Stimulated activated naive CD8-positive, alpha-beta T cell treated with anti-CD3 and anti-CD28 coated beads, Interleukin-15, Interleukin-2, amounts not matched to agents 100 ng/mL and 50 ng/mL, for 24 hours (primary cell): ENCODE measurements around the gene ADGRV1.

Experiments used
- H3K27ac Mint-ChIP-seq: one replicate; pipeline ENCODE4 v1.8.0; 2021; ENCODE audit warnings: mild to moderate bottlenecking, mixed read lengths
- H3K27me3 Mint-ChIP-seq: one replicate; pipeline ENCODE4 v1.8.0; 2021; ENCODE audit warnings: mixed read lengths
- H3K36me3 Mint-ChIP-seq: one replicate; pipeline ENCODE4 v1.8.0; 2021; ENCODE audit warnings: low read depth, mixed read lengths
- H3K4me1 Mint-ChIP-seq: one replicate; pipeline ENCODE4 v1.8.0; 2021; ENCODE audit warnings: low read depth, mixed read lengths
- H3K4me3 Mint-ChIP-seq: one replicate; pipeline ENCODE4 v1.8.0; 2021; ENCODE audit warnings: mild to moderate bottlenecking, mixed read lengths
- H3K9me3 Mint-ChIP-seq: one replicate; pipeline ENCODE4 v1.8.0; 2021; ENCODE audit warnings: mixed read lengths

Gene ADGRV1

GRCh38 chr5:91119981-91120850 lies 561.6 kb downstream of the ADGRV1 start:
- no peaks in the 10 kb centered on the region for H3K9me3 Mint-ChIP-seq
- H3K36me3 Mint-ChIP-seq: no peaks in the 10 kb centered on the region
- H3K27me3 Mint-ChIP-seq: no peaks in the 10 kb centered on the region
- H3K4me1 Mint-ChIP-seq: no peaks in the 10 kb centered on the region
- H3K27ac Mint-ChIP-seq: no peak overlapping the region
- no peak overlapping the region for H3K4me3 Mint-ChIP-seq

DNA sequence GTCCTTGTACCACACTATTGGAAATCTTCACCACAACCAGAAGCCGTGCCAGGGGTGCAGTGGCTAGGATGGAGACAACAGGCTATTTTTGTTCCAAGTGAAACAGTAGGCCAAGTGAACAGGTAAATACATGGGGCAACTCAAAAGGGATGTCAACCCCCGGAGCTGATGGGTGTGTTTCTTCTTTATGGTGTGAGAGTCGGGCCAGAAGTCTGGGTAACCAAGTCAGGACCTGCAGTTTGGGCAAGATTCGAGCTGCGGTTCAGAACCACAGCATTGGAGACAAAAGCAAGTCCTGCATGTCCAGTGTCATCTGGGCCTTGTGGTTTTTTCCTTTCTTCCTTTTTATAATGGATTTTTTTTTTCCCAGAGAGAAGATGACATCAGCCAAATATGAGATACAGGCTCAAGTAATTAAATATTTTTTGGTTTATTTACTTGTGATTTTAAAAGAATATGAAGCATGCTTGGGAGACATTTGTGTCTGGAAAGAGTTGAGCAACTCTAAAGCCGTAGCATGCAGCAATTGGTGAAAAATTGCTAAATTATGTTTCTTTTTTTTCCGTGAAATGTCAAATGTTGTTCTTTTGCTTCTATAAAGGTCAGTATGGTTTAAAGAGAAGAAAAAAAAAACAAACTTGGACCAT lies 562.9 kb downstream of the ADGRV1 start:
- H3K27me3 Mint-ChIP-seq: no peaks in the 10 kb centered on the region
- no peak overlapping the region for H3K4me3 Mint-ChIP-seq
- no peaks in the 10 kb centered on the region for H3K36me3 Mint-ChIP-seq
- no peak overlapping the region for H3K27ac Mint-ChIP-seq
- H3K4me1 Mint-ChIP-seq: no peaks in the 10 kb centered on the region
- H3K9me3 Mint-ChIP-seq: no peaks in the 10 kb centered on the region

- no peaks in the 10 kb centered on the region for H3K9me3 Mint-ChIP-seq
- no peaks in the 10 kb centered on the region for H3K27me3 Mint-ChIP-seq
- no peaks in the 10 kb centered on the region for H3K4me1 Mint-ChIP-seq
- H3K36me3 Mint-ChIP-seq: no peaks in the 10 kb centered on the region
- H3K27ac Mint-ChIP-seq: no peak overlapping the region
- no peak overlapping the region for H3K4me3 Mint-ChIP-seq
Measured at GRCh38 chr5:91122651-91123050, 564.1 kb downstream of the ADGRV1 start.

GRCh38 chr5:91123291-91123690 lies 564.7 kb downstream of the ADGRV1 start:
- no peaks in the 10 kb centered on the region for H3K27me3 Mint-ChIP-seq
- no peak overlapping the region for H3K4me3 Mint-ChIP-seq
- no peak overlapping the region for H3K27ac Mint-ChIP-seq
- H3K36me3 Mint-ChIP-seq: no peaks in the 10 kb centered on the region
- H3K9me3 Mint-ChIP-seq: no peaks in the 10 kb centered on the region
- H3K4me1 Mint-ChIP-seq: no peaks in the 10 kb centered on the region

GRCh38 chr5:91123901-91124300 lies 565.3 kb downstream of the ADGRV1 start:
- no peak overlapping the region for H3K27ac Mint-ChIP-seq

GRCh38 chr5:91125916-91126315 lies 567.3 kb downstream of the ADGRV1 start:
- Mint-ChIP-seq H3K27ac (no peak overlapping the region), H3K4me1 (no peaks in the 10 kb centered on the region), H3K27me3 (peaks cover 4% of the 10 kb centered on the region), H3K4me3 (no peak overlapping the region), H3K36me3 (no peaks in the 10 kb centered on the region), H3K9me3 (no peaks in the 10 kb centered on the region)

More at GRCh38 chr5:91123901-91124300, 565.3 kb downstream of the ADGRV1 start:
- Mint-ChIP-seq H3K4me1 (no peaks in the 10 kb centered on the region), H3K27me3 (no peaks in the 10 kb centered on the region), H3K4me3 (no peak overlapping the region), H3K9me3 (no peaks in the 10 kb centered on the region), H3K36me3 (no peaks in the 10 kb centered on the region)

DNA sequence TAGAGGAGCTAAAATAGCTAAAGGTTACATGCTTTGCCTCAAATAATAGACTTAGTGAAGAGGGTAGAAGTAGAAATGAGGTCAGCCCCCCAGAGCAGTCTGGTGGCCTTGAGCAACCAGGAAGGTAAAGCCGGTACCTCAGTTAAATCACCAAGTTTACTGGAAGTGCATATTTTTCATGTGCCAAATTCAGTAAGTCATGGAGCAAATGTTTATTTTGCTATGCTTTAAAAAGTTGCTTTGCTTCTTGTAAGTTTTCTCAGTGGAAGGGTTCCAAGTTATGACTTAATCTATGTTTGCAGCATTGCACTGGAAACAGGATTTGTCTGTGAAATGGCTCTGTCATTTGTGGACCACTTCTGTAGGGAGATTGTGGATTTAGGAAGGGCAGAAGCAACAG lies 567.9 kb downstream of the ADGRV1 start:
- Mint-ChIP-seq H3K27ac (no peak overlapping the region), H3K36me3 (no peaks in the 10 kb centered on the region), H3K27me3 (peaks cover 4% of the 10 kb centered on the region), H3K9me3 (no peaks in the 10 kb centered on the region), H3K4me1 (no peaks in the 10 kb centered on the region), H3K4me3 (no peak overlapping the region)

GRCh38 chr5:91126888-91127287 lies 568.3 kb downstream of the ADGRV1 start:
- no peaks in the 10 kb centered on the region for H3K36me3 Mint-ChIP-seq
- no peak overlapping the region for H3K4me3 Mint-ChIP-seq
- no peaks in the 10 kb centered on the region for H3K4me1 Mint-ChIP-seq
- H3K9me3 Mint-ChIP-seq: no peaks in the 10 kb centered on the region
- no peak overlapping the region for H3K27ac Mint-ChIP-seq
- peaks cover 4% of the 10 kb centered on the region for H3K27me3 Mint-ChIP-seq

- Mint-ChIP-seq H3K9me3 (no peaks in the 10 kb centered on the region), H3K27me3 (peaks cover 7% of the 10 kb centered on the region), H3K27ac (no peak overlapping the region), H3K4me3 (no peak overlapping the region), H3K36me3 (no peaks in the 10 kb centered on the region), H3K4me1 (peaks cover 3% of the 10 kb centered on the region)
Measured at GRCh38 chr5:91127456-91128081, 569.0 kb downstream of the ADGRV1 start.

GRCh38 chr5:91128604-91129003 lies 570.0 kb downstream of the ADGRV1 start:
- peaks cover 7% of the 10 kb centered on the region for H3K27me3 Mint-ChIP-seq
- no peaks in the 10 kb centered on the region for H3K36me3 Mint-ChIP-seq
- H3K4me1 Mint-ChIP-seq: peaks cover 6% of the 10 kb centered on the region
- no peak overlapping the region for H3K4me3 Mint-ChIP-seq
- no peak overlapping the region for H3K27ac Mint-ChIP-seq
- no peaks in the 10 kb centered on the region for H3K9me3 Mint-ChIP-seq

DNA sequence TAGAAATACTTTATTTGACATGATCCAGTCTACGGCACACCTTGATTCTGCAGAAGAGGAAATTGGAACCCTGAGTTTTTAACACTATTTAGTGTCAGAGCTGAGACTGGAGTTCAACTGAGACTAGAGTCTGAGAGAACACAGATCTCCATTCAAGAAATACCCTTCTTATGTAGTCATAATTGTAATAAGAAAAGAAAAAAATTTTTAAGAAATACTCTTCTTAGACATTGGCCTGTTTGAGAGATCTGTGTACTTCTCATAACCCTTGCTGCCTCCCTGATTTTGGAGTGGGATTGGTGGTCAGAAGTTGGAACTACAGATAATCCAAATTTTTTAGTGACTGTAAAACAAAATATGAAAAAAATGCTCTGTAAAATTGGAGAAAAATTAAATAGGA lies 571.2 kb downstream of the ADGRV1 start:
- H3K4me1 Mint-ChIP-seq: peaks cover 6% of the 10 kb centered on the region
- H3K4me3 Mint-ChIP-seq: no peak overlapping the region
- H3K36me3 Mint-ChIP-seq: no peaks in the 10 kb centered on the region
- H3K9me3 Mint-ChIP-seq: no peaks in the 10 kb centered on the region
- no peak overlapping the region for H3K27ac Mint-ChIP-seq
- peaks cover 7% of the 10 kb centered on the region for H3K27me3 Mint-ChIP-seq

- H3K36me3 Mint-ChIP-seq: no peaks in the 10 kb centered on the region
- no peak overlapping the region for H3K27ac Mint-ChIP-seq
- H3K9me3 Mint-ChIP-seq: no peaks in the 10 kb centered on the region
- H3K4me1 Mint-ChIP-seq: peaks cover 6% of the 10 kb centered on the region
- H3K4me3 Mint-ChIP-seq: no peak overlapping the region
- peaks cover 7% of the 10 kb centered on the region for H3K27me3 Mint-ChIP-seq
Measured at GRCh38 chr5:91130759-91131158, 572.2 kb downstream of the ADGRV1 start.

- H3K4me3 Mint-ChIP-seq: no peak overlapping the region
- peaks cover 7% of the 10 kb centered on the region for H3K27me3 Mint-ChIP-seq
- H3K36me3 Mint-ChIP-seq: no peaks in the 10 kb centered on the region
- H3K27ac Mint-ChIP-seq: no peak overlapping the region
- peaks cover 6% of the 10 kb centered on the region for H3K4me1 Mint-ChIP-seq
- H3K9me3 Mint-ChIP-seq: no peaks in the 10 kb centered on the region
Measured at GRCh38 chr5:91132550-91132949, 574.0 kb downstream of the ADGRV1 start.

DNA sequence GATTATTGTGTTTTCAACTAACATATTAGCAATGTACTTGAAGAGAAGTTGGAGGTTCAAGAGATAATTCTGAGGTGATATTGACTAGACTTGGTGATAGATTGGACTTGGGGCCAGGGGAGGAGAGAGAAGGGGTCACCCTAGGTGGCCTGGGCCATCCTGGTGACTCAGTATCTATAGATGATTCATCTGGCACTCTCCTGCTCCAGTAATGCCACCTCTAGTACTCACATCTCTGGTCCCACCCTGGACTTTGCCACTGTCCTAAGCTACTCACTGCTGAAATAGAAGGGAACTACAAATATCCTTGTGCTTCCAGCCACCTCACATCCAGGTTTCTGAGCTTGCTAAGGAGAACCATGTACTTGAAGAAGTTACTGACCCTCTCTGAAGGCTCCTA lies 574.6 kb downstream of the ADGRV1 start:
- no peaks in the 10 kb centered on the region for H3K9me3 Mint-ChIP-seq
- no peaks in the 10 kb centered on the region for H3K36me3 Mint-ChIP-seq
- no peak overlapping the region for H3K27ac Mint-ChIP-seq
- peaks cover 7% of the 10 kb centered on the region for H3K27me3 Mint-ChIP-seq
- no peak overlapping the region for H3K4me3 Mint-ChIP-seq
- H3K4me1 Mint-ChIP-seq: peaks cover 6% of the 10 kb centered on the region

DNA sequence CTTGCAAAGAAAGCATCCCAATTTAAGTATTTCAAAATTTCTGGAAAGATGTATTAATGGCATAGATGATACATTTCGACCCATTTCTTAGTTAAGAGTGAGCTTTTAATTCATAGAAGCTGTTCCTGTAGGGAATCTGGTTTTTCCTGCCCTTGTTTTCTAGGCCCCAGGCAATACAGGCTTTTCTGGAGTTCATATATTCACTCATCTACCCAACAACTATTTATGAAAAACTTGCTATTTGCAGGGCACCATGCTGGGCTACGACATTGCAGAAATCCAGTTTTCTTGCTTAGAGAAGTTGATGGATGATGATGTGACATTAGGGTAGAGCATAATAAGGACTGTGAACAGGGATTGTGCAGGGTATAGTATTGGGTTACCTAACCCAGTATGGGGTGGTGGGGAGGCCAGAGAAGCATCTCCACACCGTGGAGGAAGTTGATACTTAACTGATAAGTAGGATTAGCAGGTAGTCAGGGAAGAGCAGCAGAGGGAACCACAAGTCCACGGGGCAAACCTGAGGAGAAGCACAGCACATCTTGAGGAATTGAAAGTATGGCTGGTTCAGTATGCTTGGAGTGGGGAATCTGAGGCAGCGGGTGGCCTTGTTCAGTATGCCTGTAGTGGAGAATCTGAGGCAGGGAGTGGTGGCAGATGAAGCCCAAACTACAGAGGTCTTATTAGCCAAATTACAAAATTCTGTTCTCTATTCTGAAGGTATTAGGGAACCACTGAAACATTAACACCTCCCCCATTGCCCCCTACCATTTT lies 577.1 kb downstream of the ADGRV1 start:
- H3K27me3 Mint-ChIP-seq: peaks cover 3% of the 10 kb centered on the region
- H3K4me1 Mint-ChIP-seq: peaks cover 12% of the 10 kb centered on the region
- no peak overlapping the region for H3K4me3 Mint-ChIP-seq
- H3K27ac Mint-ChIP-seq: no peak overlapping the region
- no peaks in the 10 kb centered on the region for H3K36me3 Mint-ChIP-seq
- no peaks in the 10 kb centered on the region for H3K9me3 Mint-ChIP-seq
